NCI-H82 treated with DMSO at 0.1 percent for 48 hours (cell line): ENCODE results near the gene PLA2G2D.
"Not testable (repeated sequence)": the region's sequence is repeated elsewhere in the genome, so short reads cannot be mapped to it uniquely, and the experiment has no call there.

Experiments used
- DNase-seq: peaks from one replicate; lab custom pipeline; 2025; ENCODE audit not compliant: unreplicated experiment; lab: John Stamatoyannopoulos, UW

Gene PLA2G2D

GRCh38 chr1:20143318-20143717 is 24.0 kb upstream of the PLA2G2D start:
- DNase-seq: no peak

GRCh38 chr1:20142001-20142710 is 22.8 kb upstream of the PLA2G2D start:
- DNase-seq: no peak

GRCh38 chr1:20141466-20141865 is 22.1 kb upstream of the PLA2G2D start:
- no peak for DNase-seq

- no peak for DNase-seq
Measured at GRCh38 chr1:20141001-20141400, 21.7 kb upstream of the PLA2G2D start.

- DNase-seq: no peak
Measured at GRCh38 chr1:20139776-20140612, 20.7 kb upstream of the PLA2G2D start.

GRCh38 chr1:20138961-20139550 is 19.7 kb upstream of the PLA2G2D start, which contains the start of gene PLA2G2F:
Gene PLA2G2F, plus strand, starts transcription at chr1:20139323. Its CDS starts 105 bp downstream, at chr1:20139428.
- no peak for DNase-seq

- no peak for DNase-seq
Measured at GRCh38 chr1:20138346-20138745, 19.0 kb upstream of the PLA2G2D start.

GRCh38 chr1:20137604-20138003 is 18.3 kb upstream of the PLA2G2D start:
- DNase-seq: no peak

- no peak for DNase-seq
Measured at GRCh38 chr1:20137055-20137454, 17.7 kb upstream of the PLA2G2D start.

GRCh38 chr1:20136249-20136648 is 16.9 kb upstream of the PLA2G2D start:
- DNase-seq: no peak

GRCh38 chr1:20134995-20135394 is 15.7 kb upstream of the PLA2G2D start:
- DNase-seq: no peak

- DNase-seq: not testable (repeated sequence)
Measured at GRCh38 chr1:20130518-20130917, 11.2 kb upstream of the PLA2G2D start.

GRCh38 chr1:20126806-20127440 is 7.6 kb upstream of the PLA2G2D start:
- no peak for DNase-seq

GRCh38 chr1:20126041-20126805 is 6.9 kb upstream of the PLA2G2D start:
- no peak for DNase-seq

GRCh38 chr1:20125100-20125499 is 5.8 kb upstream of the PLA2G2D start:
- DNase-seq: no peak

- DNase-seq: no peak
Measured at GRCh38 chr1:20124456-20125057, 5.2 kb upstream of the PLA2G2D start.

- DNase-seq: no peak
Measured at GRCh38 chr1:20123722-20124455, 4.6 kb upstream of the PLA2G2D start.

GRCh38 chr1:20120796-20121195 is 1.5 kb upstream of the PLA2G2D start:
- DNase-seq: no peak

GRCh38 chr1:20117236-20117635 is 2.1 kb downstream of the PLA2G2D start:
- DNase-seq: no peak

- DNase-seq: no peak
Measured at GRCh38 chr1:20115916-20116315, 3.4 kb downstream of the PLA2G2D start.
